NK-92 (cell line): ENCODE results near the gene SH3GL1.
"Not testable (repeated sequence)": the region's sequence is repeated elsewhere in the genome, so short reads cannot be mapped to it uniquely, and the experiment has no call there.

Source experiments
- DNase-seq: peaks from one replicate; lab custom pipeline; 2025; ENCODE audit not compliant: unreplicated experiment; lab: John Stamatoyannopoulos, UW

Gene SH3GL1

DNA sequence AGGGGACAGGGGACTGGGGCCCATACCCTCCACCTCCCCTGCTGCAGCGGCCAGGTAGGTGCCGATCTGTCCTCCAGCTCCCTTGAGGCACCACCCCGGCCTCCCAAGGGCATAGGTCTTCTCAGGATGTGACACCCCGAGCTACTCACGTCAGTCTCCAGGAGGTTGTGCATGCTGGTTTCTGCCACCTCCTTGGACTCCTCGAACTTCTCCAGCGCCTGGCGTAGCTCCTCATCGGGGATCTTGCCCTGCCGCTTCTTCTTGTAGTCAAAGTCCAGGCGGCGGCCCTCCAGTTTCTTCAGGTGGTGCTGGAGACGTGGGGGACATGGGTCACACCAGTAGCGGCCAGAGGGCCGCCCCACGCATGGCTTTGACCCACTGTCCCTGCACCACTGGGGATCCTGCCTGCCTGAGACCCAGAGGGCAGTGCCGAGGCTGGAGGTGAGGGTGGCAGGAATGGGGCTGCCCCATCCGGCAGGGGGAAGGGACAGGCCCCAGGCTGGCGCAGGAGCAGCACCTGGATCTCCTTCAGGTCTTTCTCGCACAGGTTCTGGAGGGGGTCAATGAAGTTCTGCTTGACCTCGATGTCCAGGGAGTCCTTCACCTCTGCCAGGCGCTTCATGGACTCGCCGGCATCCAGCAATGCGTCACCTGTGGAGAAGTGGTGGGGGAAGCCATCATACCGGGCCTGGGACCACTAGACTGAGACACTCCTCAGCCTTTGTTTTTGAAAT, 36.6 kb downstream of the SH3GL1 start:
- no peak for DNase-seq

DNA sequence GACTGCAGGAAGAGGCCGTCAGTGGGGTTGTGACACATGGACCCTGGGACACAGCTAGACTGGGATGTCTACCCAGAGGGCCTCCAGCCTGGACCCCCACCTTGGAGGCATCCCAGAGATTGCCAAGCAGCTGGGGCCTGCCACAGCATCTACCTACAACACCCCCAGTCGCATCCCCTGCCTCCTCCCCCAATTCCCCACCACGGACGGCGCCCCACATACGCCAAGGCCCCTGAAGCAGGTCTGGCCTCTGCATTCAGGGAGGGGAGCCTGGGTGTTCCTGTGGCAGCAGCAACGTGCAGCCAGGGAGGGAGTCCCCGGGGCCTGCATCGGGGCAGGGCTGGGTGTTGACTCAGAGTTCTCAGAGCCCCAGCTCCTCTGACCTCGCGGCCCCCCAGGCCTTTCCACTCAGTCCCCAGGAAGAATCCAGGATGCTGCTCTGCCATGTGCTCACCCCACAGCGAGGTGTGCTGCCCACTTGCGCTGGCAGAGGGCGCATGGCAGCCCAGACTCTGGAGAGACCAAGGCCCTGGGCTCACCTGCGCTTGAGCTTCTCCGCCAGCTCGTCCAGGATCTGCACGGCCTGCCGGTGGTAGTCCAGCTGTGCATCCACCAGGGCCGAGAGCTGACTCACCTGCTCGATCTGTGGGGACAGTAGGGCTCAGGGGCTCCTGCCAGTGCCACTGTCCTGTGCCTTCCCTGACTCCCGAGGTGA, 37.4 kb downstream of the SH3GL1 start:
- no peak for DNase-seq

DNA sequence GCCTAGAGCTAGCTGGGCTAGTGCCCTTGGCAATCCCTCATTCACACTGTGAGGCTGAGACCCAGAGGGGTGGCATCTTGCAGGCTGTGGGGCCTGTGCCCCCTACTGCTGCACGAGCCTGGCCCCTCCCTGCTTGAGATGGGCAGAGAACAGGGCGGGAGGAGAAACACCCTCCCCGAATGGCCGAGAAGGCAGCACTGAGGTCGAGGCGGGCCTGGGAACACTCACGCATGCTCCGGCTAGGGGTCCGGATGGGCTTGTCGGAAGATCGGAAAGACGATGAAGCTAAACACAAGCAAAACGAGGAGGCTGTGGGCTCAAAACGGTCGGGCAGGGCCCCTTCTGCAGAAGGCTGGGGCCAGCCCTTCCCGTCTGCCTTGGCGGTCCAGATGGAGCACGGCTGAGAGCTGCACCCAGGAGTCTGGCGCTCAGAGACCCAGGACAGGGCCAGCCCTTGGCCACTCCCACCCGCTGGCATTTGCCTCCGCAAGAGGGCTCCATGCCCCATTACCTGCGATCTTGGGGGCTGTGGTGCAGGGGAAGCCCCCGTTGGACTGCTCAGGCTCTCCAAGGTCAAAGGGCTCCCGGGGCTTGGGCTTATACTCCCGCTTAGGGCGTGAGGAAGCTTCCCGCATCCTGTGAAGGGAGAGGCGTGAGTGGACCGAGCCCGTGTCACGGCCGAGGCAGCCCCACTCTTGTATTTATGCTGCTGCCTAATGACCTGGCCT, 38.1 kb downstream of the SH3GL1 start:
- no peak for DNase-seq

DNA sequence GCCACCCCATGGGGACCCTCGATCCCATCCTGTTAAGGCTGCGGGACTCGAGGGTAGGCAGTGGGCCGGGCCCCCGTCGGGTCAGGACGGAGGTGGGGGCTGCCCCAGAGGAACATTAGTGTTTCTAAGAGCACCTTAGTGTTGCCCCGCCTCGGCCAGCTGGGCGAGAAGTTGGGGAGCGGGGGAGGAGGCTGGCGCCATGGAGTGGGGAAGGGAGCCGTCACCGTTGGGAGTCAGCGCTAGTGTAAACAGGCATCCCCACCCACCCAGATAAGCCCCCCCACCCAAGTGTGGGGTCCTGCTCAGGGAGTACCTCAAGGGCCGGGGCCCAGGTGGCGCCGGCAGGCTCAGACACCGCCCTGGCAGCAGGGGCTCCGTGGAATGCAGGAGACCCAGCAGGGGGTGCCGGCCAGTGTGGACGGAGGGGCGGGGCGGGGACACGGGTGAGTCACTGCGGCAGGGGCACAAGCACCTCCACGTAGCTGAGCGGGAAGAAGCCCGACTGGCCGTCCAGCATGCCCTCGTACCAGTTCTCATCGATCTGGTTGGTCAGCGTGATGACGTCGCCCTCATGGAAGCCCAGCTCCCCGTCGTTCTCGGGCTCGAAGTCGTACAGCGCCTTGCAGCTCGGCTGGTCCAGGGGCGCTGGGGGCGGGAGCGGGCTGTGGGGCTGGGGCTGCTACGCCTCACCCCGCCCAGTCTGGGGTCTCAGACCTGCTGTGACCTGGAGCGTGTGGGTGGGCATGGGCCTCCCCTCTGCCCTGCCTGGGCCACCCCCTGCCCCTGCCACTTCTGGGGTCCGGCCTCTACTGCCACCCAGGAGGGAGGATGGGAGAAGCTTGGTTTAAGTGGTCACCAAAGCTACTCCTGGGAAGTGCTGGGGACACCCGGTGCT, 38.9 kb downstream of the SH3GL1 start:
- no peak for DNase-seq

DNA sequence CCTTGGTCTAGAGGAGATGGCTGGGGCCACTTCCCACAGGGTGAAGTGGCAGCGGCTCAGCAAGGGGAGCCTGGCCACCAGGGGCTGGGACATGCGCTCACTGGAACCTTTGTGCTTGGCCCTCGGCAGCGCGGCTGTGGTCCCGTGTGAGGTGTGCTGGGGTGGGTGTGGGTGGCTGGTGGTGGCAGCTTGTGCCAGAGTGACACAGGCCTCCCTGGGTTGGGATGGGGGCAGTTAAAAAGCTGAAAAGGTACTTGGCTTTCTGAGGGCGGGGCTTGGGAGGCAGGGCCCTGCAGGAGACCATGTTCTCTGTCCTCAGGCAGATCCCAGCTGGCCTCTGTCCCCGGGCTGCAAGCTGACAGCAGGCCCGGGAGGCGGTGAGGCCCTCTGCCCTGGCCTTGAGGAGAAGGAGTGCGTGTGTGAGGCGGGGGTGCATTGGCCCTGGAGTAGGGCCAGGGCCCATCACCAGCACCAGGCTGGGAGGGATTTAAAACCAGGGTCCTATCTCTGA, 39.7 kb downstream of the SH3GL1 start:
- no peak for DNase-seq

DNA sequence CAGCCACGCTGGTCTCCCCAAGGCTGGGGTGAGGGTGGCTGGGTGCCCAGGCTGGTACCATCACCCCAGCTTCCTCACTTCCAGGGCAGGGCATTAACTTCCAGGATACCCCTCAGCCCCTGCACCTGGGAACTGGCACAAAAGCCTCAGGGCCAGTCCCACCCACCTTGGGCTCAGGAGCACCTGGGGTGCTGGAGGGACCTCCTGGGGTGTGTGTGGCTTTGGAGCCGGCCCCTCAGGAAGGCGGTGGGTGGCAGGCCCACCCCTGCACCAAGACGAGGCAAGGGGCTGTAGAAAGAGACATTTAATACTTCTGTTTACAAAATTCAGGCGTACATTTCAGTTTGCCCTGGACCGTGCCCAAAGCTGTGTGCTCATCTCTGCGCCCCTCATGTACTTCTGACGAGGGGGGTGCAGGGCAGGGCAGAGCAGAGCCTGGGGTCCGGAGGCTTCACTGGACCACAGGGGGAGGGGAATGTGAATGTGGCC, 40.2 kb downstream of the SH3GL1 start:
- DNase-seq = no peak

DNA sequence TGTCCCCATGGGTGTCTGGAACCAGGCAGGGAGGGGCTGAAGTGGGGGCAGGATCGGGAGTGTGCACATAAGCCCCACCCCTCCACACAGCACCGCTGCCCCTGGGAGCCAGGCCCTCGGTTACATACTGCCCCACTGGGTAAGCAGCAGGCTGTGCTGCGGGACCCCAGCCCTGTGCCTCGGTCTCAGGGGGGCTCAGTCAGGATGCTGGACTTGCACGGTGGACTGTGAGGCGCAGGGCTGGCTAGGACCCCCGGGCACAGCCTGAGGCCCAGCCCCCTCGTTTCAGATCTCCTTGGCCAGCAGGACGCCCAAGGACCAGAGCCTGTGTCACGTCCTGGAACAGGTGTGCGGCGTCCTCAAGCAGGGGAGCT, 40.7 kb downstream of the SH3GL1 start:
- no peak for DNase-seq

DNA sequence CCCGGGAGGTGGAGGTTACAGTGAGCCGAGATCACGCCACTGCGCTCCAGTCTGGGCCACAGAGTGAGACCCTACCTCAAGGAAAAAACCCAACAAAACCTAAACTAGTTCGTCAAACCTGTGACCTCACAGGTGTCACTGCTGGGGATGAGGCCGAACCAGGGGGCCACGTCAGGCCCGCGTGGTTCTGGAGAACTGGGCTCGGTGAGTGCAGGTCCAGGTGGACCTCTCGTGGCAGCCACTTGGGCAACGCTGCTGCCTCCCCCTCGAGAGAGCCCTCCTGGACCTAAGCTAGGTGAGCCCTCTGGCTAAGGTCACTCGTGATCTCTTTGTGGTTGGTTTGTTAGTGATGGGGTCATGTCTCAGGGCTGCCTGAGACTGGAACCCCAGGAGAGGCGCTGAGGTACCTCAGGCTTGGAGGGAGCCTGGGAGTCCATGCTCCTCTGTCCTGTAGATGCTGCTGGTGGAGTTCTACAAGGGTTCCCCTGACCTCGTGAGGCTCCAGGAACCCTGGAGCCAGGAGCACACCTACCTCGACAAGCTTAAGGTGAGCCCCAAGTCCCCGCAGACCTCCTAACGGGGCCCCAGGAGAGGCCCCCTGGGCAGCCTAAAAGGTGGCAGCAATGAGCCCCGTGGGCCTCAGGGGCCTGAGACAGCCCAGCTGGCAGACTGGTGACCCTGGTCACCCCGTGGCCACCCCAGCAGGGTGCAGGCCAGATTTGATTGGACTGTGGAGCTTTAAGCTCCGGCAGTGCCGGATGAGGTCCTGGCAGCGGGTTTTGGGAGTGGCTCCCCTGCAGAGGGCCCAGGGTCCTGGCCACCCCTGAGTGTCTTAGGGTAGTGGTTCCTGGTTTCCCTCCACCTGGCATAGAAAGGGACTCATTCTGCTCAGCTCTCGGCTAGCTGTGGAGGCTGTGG, 41.4 kb downstream of the SH3GL1 start:
- DNase-seq = no peak

DNA sequence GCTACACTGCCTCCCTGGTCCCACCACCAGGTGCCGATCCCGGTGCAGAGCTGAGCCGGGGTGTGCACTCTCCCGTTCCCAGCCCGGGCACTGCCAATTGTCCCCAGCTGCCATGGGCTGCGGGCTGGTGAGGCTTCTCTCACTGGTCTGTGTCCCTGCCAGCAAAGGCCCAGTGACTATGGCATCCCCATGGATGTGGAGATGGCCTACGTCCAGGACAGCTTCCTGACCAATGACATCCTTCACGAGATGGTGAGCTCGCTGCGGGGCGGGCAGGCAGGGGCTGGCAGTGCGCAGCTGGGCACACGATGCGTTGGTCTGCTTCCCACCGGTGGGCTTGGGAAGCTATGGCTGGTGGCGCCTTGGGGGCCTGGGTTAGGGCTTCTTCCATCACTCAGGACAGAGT, 42.4 kb downstream of the SH3GL1 start:
- DNase-seq = no peak

DNA sequence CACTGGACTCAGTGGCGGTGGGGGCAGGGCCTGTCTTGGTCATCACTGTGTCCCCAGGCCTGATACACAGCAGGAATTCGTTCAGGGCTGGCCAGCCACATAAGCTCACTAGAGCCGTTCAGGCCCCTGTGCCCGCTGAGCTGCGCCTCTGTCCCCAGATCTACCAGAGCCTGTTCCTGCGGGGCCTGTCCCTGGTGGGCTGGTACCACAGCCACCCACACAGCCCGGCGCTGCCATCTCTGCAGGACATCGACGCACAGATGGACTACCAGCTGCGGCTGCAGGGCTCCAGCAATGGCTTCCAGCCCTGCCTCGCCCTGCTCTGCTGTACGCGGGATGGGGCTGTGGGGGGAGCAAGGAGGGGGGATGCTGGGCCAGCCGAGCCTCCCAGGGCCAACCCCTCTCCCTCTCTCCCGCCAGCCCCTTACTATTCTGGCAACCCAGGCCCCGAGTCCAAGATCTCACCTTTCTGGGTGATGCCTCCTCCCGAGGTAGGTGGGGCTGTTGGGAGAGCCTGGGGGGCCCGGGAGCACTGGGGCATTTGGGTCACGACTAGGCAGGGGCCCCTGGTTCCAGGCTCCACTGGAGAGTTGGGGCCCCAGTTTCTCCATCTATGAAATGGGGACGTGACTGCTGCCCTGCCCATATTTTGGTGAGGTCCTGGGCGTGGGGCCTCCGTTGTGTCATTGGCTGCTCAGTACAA, 43.1 kb downstream of the SH3GL1 start:
- DNase-seq = no peak

DNA sequence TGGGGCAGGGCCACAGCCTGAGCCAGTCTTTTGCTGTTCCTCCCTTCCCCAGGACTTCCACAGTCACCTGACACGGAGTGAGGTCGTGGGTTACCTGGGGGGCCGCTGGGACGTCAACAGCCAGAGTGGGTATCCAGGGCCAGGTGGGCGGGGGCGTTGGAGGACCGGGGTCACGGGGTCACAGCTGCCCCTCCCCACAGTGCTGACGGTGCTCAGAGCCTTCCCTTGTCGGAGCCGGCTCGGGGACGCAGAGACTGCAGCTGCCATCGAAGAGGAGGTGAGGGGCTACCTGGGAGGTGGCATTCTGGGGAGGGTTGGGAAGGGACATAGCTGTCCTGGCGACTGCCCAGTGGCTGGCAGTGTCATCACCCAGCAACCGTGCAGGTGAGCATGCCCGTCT, 45.5 kb downstream of the SH3GL1 start:
- DNase-seq = no peak

DNA sequence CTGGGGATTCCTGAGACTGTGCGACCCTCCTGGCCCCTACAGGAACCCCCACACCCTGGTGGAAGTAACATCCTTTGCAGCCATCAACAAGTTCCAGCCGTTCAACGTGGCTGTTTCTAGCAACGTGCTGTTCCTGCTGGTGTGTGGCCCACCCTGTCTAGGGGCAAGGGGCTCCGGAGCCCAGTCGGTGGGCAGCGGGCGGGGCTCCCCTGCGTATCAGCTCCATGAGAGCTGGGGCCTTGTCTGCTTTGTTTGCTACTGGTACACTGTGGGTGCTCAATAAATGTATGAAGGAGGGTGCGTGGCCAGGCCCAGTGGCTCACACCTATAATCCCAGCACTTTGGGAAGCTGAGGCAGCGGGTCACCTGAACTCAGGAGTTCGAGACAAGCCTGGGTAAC, 46.1 kb downstream of the SH3GL1 start:
- no peak for DNase-seq

DNA sequence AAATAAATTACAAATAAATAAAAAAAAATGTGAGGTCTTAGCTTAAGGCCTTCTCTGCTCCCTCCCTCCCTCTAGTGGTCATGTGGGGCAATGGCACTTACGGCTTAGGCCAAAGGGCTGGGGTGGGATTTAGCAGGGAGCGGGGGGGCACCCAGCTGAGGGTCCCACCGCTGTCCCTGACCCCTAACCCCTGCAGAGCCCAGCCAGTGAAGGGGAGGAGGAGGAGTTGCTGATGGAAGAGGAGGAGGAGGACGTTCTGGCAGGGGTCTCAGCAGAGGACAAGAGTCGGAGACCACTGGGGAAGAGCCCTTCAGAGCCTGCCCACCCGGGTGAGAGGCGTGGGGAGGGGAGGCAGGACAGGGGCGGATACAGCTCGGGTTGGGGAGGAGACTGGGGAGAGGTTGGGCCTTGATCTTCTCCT, 47.6 kb downstream of the SH3GL1 start:
- no peak for DNase-seq

DNA sequence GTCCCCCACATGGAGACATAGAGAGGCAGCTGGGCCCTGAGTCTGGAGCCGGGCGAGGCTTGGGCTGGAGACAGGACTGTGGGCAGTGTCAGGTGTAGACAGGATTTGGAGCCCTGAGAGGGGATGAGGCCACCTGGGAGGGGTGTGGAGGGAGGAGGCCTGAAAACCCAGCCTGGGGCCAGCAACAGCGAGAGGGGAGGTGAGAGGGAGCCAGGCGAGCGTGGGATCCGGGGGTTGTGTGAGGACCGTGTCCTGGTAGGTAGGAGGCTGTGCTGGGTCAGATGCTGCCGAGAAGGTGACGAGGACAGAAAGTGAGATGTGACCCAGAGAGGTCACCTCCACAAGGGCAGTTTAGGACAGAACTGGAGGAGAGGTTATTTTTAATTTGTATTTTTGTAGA, 49.6 kb downstream of the SH3GL1 start:
- DNase-seq = no peak

DNA sequence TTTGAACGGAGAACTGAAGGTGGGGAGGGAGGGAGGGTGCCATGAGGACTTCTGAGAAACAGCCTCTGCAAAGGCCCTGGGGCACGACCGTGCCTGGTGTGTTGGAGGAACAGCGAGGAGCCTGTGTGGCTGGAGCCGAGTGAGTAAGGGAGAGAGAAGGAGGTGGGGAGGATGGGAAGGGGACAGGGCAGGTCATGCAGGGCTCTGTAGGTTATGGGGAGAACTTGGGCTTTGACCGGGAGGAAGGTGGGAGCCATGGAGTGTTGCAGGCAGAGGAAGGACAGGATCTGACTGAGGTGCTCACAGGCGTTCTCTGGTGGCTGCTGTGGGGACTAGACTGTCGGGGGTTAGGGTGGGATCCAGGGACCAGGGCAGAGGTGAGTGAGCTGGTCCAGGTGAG, 50.2 kb downstream of the SH3GL1 start:
- no peak for DNase-seq

DNA sequence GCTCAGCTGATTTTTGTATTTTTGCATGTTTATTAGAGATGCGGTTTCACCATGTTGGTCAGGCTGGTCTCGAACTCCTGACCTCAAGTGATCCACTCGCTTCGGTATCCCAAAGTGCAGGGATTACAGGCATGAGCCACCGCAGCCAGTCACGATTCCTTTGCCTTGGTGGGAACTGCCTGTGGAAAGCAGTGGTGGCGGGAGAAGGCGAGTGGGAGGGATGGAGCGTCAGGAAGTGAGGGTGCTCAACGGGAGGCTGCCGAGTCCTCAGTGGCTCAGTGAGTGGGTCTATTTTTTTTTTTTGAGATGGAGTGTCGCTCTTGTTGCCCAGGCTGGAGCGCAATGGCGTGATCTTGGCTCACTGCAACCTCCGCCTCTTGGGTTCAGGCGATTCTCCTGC, 51.1 kb downstream of the SH3GL1 start:
- DNase-seq = not testable (repeated sequence)

DNA sequence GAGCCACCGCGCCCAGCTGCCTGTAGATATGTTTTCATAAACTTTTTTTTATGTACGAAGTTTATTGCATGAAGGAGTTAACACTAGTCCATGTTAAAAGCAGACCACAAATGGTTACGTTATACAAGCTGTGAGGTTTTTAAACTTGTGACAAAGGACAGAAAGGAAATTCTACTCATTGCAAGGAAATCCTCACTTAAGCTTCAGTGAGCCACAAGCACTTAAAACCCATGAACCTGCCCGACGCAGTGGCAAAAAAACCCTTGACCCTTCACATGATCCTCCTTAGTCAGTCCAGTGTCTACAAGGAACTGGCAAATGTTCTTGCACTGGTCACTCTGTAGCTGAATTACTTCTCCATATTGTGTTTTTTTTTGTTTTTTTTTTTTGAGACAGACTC, 52.8 kb downstream of the SH3GL1 start:
- no peak for DNase-seq

DNA sequence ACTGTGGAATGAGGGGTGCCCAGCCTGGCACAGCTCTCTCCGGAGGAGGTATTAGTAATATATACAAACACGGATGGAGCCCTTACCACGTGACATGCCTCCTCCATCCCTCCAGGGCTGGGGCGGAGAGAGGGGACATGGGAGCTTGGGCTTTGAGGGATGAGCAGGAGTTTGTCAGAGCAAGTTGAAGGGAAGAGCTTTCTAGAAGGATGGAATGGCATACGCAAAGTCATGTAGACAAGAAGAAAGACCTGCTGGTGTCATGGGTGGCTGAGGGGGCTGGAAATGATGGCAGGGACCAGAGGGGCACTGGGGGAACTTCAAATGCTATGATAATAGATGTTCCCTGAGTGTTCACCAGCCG, 54.3 kb downstream of the SH3GL1 start:
- no peak for DNase-seq

DNA sequence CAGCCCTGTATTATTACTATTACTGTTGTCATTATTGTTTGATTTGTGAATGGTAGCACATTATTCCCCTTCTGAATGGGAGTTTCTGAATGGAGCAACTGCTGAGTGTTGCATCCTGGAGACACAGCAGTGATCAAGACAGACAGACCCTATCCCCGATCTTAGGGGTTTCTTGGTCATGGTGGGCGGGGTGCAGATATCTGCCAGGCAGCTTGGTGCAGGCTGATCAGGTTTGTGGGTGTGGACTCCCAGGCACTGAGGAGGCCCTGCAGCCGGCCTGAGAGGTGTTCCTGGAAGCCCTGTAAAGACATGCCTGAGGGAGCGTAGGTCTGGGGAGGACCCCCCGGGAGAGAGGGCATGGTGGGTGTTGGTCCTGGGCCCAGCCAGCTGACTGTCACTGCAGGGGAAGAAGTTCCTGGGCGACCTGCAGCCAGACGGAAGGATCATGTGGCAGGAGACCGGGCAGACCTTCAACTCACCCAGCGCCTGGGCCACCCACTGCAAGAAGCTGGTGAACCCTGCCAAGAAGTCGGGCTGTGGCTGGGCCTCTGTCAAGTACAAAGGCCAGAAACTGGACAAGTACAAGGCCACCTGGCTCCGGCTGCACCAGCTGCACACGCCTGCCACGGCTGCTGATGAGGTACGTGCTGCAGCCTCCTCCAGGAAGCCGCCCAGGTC, 54.9 kb downstream of the SH3GL1 start:
- no peak for DNase-seq
